ENCODE results near the gene WDFY4. TPM values are rescaled to one million over a fixed set of nuclear protein-coding genes. Genes with fewer than 3 reads are reported as not detected.

Gene WDFY4
- total and polyA plus RNA-seq, 9 donors, result 1.2 to 3.9 (median 2.4) TPM

GRCh38 chr10:48727866-48728265, 43.2 kb downstream of the WDFY4 start:
- Histone ChIP-seq H3K9me3 (replicated peaks; ENCODE audit: control insufficient read depth, low read depth, low read length) (no peaks in the 10 kb centered on the region), H3K4me1 (ENCODE audit: control insufficient read depth, insufficient read depth, low read length) (peaks cover 5% of the 10 kb centered on the region), H3K27ac (ENCODE audit: low read length) (no peak overlapping the region), H3K36me3 (ENCODE audit: control insufficient read depth, insufficient read depth, low read length) (no peaks in the 10 kb centered on the region), H3K4me3 (ENCODE audit: low read length) (no peak overlapping the region), H3K27me3 (ENCODE audit: control insufficient read depth, insufficient read depth, low read length) (peaks cover 9% of the 10 kb centered on the region)
- DNase-seq, result no peak
- 65% methylated on average over 3 of the region's 3 CpGs for WGBS (ENCODE audit: insufficient coverage)

GRCh38 chr10:48729222-48729621, 44.5 kb downstream of the WDFY4 start:
- Histone ChIP-seq H3K4me1 (ENCODE audit: control insufficient read depth, insufficient read depth, low read length) (peaks cover 5% of the 10 kb centered on the region), H3K4me3 (ENCODE audit: low read length) (no peak overlapping the region), H3K36me3 (ENCODE audit: control insufficient read depth, insufficient read depth, low read length) (no peaks in the 10 kb centered on the region), H3K27ac (ENCODE audit: low read length) (no peak overlapping the region), H3K9me3 (replicated peaks; ENCODE audit: control insufficient read depth, low read depth, low read length) (no peaks in the 10 kb centered on the region), H3K27me3 (ENCODE audit: control insufficient read depth, insufficient read depth, low read length) (peaks cover 9% of the 10 kb centered on the region)
- WGBS (ENCODE audit: insufficient coverage), result 83% methylated on average over 5 of the region's 5 CpGs
- DNase-seq, result no peak

GRCh38 chr10:48729941-48730457, 45.3 kb downstream of the WDFY4 start:
- Histone ChIP-seq H3K4me1 (ENCODE audit: control insufficient read depth, insufficient read depth, low read length) (peaks cover 5% of the 10 kb centered on the region), H3K36me3 (ENCODE audit: control insufficient read depth, insufficient read depth, low read length) (no peaks in the 10 kb centered on the region), H3K27ac (ENCODE audit: low read length) (no peak overlapping the region), H3K9me3 (replicated peaks; ENCODE audit: control insufficient read depth, low read depth, low read length) (no peaks in the 10 kb centered on the region), H3K27me3 (ENCODE audit: control insufficient read depth, insufficient read depth, low read length) (peaks cover 9% of the 10 kb centered on the region), H3K4me3 (ENCODE audit: low read length) (no peak overlapping the region)
- WGBS (ENCODE audit: insufficient coverage), result 78% methylated on average over 3 of the region's 3 CpGs
- no peak for DNase-seq

GRCh38 chr10:48731141-48731540, 46.5 kb downstream of the WDFY4 start:
- Histone ChIP-seq H3K4me1 (ENCODE audit: control insufficient read depth, insufficient read depth, low read length) (no peaks in the 10 kb centered on the region), H3K36me3 (ENCODE audit: control insufficient read depth, insufficient read depth, low read length) (no peaks in the 10 kb centered on the region), H3K9me3 (replicated peaks; ENCODE audit: control insufficient read depth, low read depth, low read length) (no peaks in the 10 kb centered on the region), H3K27ac (ENCODE audit: low read length) (no peak overlapping the region), H3K27me3 (ENCODE audit: control insufficient read depth, insufficient read depth, low read length) (peaks cover 7% of the 10 kb centered on the region), H3K4me3 (ENCODE audit: low read length) (no peak overlapping the region)
- WGBS (ENCODE audit: insufficient coverage), result 94% methylated on average over 8 of the region's 10 CpGs
- DNase-seq, result no peak

GRCh38 chr10:48731654-48732053, 47.0 kb downstream of the WDFY4 start:
- Histone ChIP-seq H3K4me3 (ENCODE audit: low read length) (no peak overlapping the region), H3K36me3 (ENCODE audit: control insufficient read depth, insufficient read depth, low read length) (no peaks in the 10 kb centered on the region), H3K9me3 (replicated peaks; ENCODE audit: control insufficient read depth, low read depth, low read length) (no peaks in the 10 kb centered on the region), H3K27me3 (ENCODE audit: control insufficient read depth, insufficient read depth, low read length) (peaks cover 7% of the 10 kb centered on the region), H3K4me1 (ENCODE audit: control insufficient read depth, insufficient read depth, low read length) (no peaks in the 10 kb centered on the region), H3K27ac (ENCODE audit: low read length) (no peak overlapping the region)
- WGBS (ENCODE audit: insufficient coverage), result 100% methylated on average over 2 of the region's 2 CpGs
- DNase-seq, result no peak

GRCh38 chr10:48733329-48733728, 48.7 kb downstream of the WDFY4 start:
- Histone ChIP-seq H3K4me3 (ENCODE audit: low read length) (no peak overlapping the region), H3K4me1 (ENCODE audit: control insufficient read depth, insufficient read depth, low read length) (no peaks in the 10 kb centered on the region), H3K27me3 (ENCODE audit: control insufficient read depth, insufficient read depth, low read length) (peaks cover 4% of the 10 kb centered on the region), H3K9me3 (replicated peaks; ENCODE audit: control insufficient read depth, low read depth, low read length) (no peaks in the 10 kb centered on the region), H3K36me3 (ENCODE audit: control insufficient read depth, insufficient read depth, low read length) (no peaks in the 10 kb centered on the region), H3K27ac (ENCODE audit: low read length) (no peak overlapping the region)
- WGBS (ENCODE audit: insufficient coverage), result no CpG with 5 or more reads among the region's 1 CpG
- DNase-seq, result no peak

- no peak overlapping the region for H3K4me3 ChIP-seq (ENCODE audit: low read length)
These were observed 51.2 kb downstream of the WDFY4 start for GRCh38 chr10:48735836-48736390.

GRCh38 chr10:48736596-48736995, 51.9 kb downstream of the WDFY4 start:
- Histone ChIP-seq H3K36me3 (ENCODE audit: control insufficient read depth, insufficient read depth, low read length) (no peaks in the 10 kb centered on the region), H3K4me3 (ENCODE audit: low read length) (no peak overlapping the region), H3K9me3 (replicated peaks; ENCODE audit: control insufficient read depth, low read depth, low read length) (no peaks in the 10 kb centered on the region), H3K4me1 (ENCODE audit: control insufficient read depth, insufficient read depth, low read length) (peaks cover 6% of the 10 kb centered on the region), H3K27ac (ENCODE audit: low read length) (no peak overlapping the region), H3K27me3 (ENCODE audit: control insufficient read depth, insufficient read depth, low read length) (no peaks in the 10 kb centered on the region)
- no CpG with 5 or more reads among the region's 1 CpG for WGBS (ENCODE audit: insufficient coverage)
- DNase-seq, result no peak

More at GRCh38 chr10:48735836-48736390, 51.2 kb downstream of the WDFY4 start:
- Histone ChIP-seq H3K36me3 (ENCODE audit: control insufficient read depth, insufficient read depth, low read length) (no peaks in the 10 kb centered on the region), H3K4me1 (ENCODE audit: control insufficient read depth, insufficient read depth, low read length) (peaks cover 6% of the 10 kb centered on the region), H3K27ac (ENCODE audit: low read length) (no peak overlapping the region), H3K27me3 (ENCODE audit: control insufficient read depth, insufficient read depth, low read length) (no peaks in the 10 kb centered on the region), H3K9me3 (replicated peaks; ENCODE audit: control insufficient read depth, low read depth, low read length) (no peaks in the 10 kb centered on the region)
- 93% methylated on average over 6 of the region's 8 CpGs for WGBS (ENCODE audit: insufficient coverage)
- DNase-seq, result no peak

GRCh38 chr10:48737886-48738285, 53.2 kb downstream of the WDFY4 start:
- no peaks in the 10 kb centered on the region for H3K9me3 ChIP-seq (replicated peaks; ENCODE audit: control insufficient read depth, low read depth, low read length)
- no peak overlapping the region for H3K4me3 ChIP-seq (ENCODE audit: low read length)
- H3K36me3 ChIP-seq (ENCODE audit: control insufficient read depth, insufficient read depth, low read length), result no peaks in the 10 kb centered on the region
- H3K4me1 ChIP-seq (ENCODE audit: control insufficient read depth, insufficient read depth, low read length), result peaks cover 6% of the 10 kb centered on the region
- H3K27ac ChIP-seq (ENCODE audit: low read length), result no peak overlapping the region
- DNase-seq, result no peak
- H3K27me3 ChIP-seq (ENCODE audit: control insufficient read depth, insufficient read depth, low read length), result no peaks in the 10 kb centered on the region
- WGBS (ENCODE audit: insufficient coverage), result no CpG with 5 or more reads among the region's 2 CpGs

GRCh38 chr10:48739170-48739569, 54.5 kb downstream of the WDFY4 start:
- Histone ChIP-seq H3K9me3 (replicated peaks; ENCODE audit: control insufficient read depth, low read depth, low read length) (no peaks in the 10 kb centered on the region), H3K27ac (ENCODE audit: low read length) (no peak overlapping the region), H3K4me1 (ENCODE audit: control insufficient read depth, insufficient read depth, low read length) (peaks cover 6% of the 10 kb centered on the region), H3K36me3 (ENCODE audit: control insufficient read depth, insufficient read depth, low read length) (no peaks in the 10 kb centered on the region), H3K4me3 (ENCODE audit: low read length) (no peak overlapping the region), H3K27me3 (ENCODE audit: control insufficient read depth, insufficient read depth, low read length) (no peaks in the 10 kb centered on the region)
- DNase-seq, result no peak
- no CpG with 5 or more reads among the region's 7 CpGs for WGBS (ENCODE audit: insufficient coverage)

All from muscle of leg (tissue), 11 donors.